Thyroid gland (tissue), 4 donors: Measurements from ENCODE around the gene USP5. TPM values are rescaled to one million over a fixed set of nuclear protein-coding genes. Genes with fewer than 3 reads are reported as not detected.

Experiments
- DNase-seq, 2 donors: peaks; one replicate each; pipeline ENCODE4 v3.0.0-alpha.2; 2019
- H3K27ac ChIP-seq, 3 donors: fragments of 200-600 bp; sonication (generic); 1 replicate in 2 of 3; 2 replicates in 1 of 3; pipeline ENCODE4 v1.5.1; 2016 to 2019; ENCODE audit warnings: mild to moderate bottlenecking in 1 of 3, moderate library complexity in 1 of 3
- H3K27me3 ChIP-seq: fragments of 200-600 bp; sonication (generic); one replicate; pipeline ENCODE4 v1.5.1; 2019
- H3K36me3 ChIP-seq, 2 donors: fragments of 200-600 bp; sonication (generic); one replicate each; pipeline ENCODE4 v1.5.1; 2016 to 2019
- H3K4me1 ChIP-seq, 2 donors: fragments of 200-600 bp; sonication (generic); one replicate each; pipeline ENCODE4 v1.5.1; 2017 to 2019
- H3K4me3 ChIP-seq, 3 donors: fragments of 200-600 bp; sonication (generic); replicated peaks in 1 of 3; 1 replicate in 2 of 3; 2 replicates in 1 of 3; pipeline ENCODE4 v1.5.1; 2016; ENCODE audit warnings: mild to moderate bottlenecking in 1 of 3
- H3K9me3 ChIP-seq: fragments of 200-600 bp; sonication (generic); one replicate; pipeline ENCODE4 v1.5.1; 2017
- POLR2A ChIP-seq, 2 donors: fragments of 450-650 bp; IDR thresholded peaks; one replicate each; pipeline ENCODE4 v1.6.1; 2017; ENCODE audit warnings: antibody characterized with exemption in 2 of 2, mild to moderate bottlenecking in 2 of 2, moderate library complexity in 1 of 2
- WGBS, 2 donors: methylation state at CpG; one replicate each; pipeline ENCODE4 v1.1.5; 2017; 5-methylcytosine and 5-hydroxymethylcytosine counted together
- intact Hi-C: fragments of 100-400 bp; cut with DNase I; formaldehyde crosslinking; loops from one replicate; pipeline ENCODE4 v1.15.1; 2023
- total RNA-seq, 4 donors: library from RNA; depleted of rRNA; stranded (reverse); fragments of >200 nt; gene quantifications; one replicate each; pipeline ENCODE4 v1.2.3, GENCODE V29; 2016
- TF ChIP-seq, protein P1 (sequence below), 6 experiments: fragments of 200-600 bp in 3 of 6; fragments of 450-650 bp in 3 of 6; sonication (generic) in 3 of 6; IDR thresholded peaks; one replicate each; pipeline ENCODE4 v1.5.1; 2016 to 2019; ENCODE audit warnings: antibody characterized with exemption in 6 of 6, mild to moderate bottlenecking in 2 of 6, inconsistent platforms in 1 of 6, moderate library complexity in 1 of 6

The USP5 gene
- total RNA-seq, 4 donors from 2014 or later, result 34.7 to 68.6 (median 58.9) TPM

DNA sequence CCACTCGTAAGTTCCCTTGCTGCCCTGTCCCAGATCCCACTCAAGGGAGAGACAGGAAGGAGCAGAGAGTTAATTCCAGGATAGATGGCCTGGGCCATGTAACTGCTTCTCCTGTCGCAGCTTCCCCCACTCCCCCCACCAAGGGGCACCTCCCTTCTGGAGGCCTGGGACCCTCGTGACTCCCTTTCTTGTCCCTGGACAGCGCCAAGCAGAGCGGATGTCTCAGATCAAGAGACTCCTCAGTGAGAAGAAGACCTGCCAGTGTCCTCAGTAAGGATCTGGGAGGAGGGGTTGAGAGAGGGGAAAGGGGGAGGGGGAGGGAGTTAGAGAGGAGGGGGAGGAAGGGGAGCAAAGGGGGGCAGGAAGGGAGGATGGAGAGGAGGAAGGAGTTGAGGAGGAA lies 33.3 kb upstream of the USP5 start:
- no peak overlapping the region for H3K27ac ChIP-seq
- intact Hi-C loops, result no loop called here
- no peak for TF ChIP-seq POLR2A (IDR thresholded peaks at IDR 0.05)
- TF ChIP-seq, protein P1, sequence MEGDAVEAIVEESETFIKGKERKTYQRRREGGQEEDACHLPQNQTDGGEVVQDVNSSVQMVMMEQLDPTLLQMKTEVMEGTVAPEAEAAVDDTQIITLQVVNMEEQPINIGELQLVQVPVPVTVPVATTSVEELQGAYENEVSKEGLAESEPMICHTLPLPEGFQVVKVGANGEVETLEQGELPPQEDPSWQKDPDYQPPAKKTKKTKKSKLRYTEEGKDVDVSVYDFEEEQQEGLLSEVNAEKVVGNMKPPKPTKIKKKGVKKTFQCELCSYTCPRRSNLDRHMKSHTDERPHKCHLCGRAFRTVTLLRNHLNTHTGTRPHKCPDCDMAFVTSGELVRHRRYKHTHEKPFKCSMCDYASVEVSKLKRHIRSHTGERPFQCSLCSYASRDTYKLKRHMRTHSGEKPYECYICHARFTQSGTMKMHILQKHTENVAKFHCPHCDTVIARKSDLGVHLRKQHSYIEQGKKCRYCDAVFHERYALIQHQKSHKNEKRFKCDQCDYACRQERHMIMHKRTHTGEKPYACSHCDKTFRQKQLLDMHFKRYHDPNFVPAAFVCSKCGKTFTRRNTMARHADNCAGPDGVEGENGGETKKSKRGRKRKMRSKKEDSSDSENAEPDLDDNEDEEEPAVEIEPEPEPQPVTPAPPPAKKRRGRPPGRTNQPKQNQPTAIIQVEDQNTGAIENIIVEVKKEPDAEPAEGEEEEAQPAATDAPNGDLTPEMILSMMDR (IDR thresholded peaks at IDR 0.05), result no peak
- no peaks in the 10 kb centered on the region for H3K36me3 ChIP-seq
- WGBS, 2 donors, result 65 to 80% methylated on average over 5 of the region's 5 CpGs
- DNase-seq, result no peak
- H3K27me3 ChIP-seq, result no peaks in the 10 kb centered on the region
- no peaks in the 10 kb centered on the region for H3K9me3 ChIP-seq
- H3K4me3 ChIP-seq, result no peak overlapping the region
- H3K4me1 ChIP-seq, result peaks cover 0 to 12% of the 10 kb centered on the region in 2 donors

DNA sequence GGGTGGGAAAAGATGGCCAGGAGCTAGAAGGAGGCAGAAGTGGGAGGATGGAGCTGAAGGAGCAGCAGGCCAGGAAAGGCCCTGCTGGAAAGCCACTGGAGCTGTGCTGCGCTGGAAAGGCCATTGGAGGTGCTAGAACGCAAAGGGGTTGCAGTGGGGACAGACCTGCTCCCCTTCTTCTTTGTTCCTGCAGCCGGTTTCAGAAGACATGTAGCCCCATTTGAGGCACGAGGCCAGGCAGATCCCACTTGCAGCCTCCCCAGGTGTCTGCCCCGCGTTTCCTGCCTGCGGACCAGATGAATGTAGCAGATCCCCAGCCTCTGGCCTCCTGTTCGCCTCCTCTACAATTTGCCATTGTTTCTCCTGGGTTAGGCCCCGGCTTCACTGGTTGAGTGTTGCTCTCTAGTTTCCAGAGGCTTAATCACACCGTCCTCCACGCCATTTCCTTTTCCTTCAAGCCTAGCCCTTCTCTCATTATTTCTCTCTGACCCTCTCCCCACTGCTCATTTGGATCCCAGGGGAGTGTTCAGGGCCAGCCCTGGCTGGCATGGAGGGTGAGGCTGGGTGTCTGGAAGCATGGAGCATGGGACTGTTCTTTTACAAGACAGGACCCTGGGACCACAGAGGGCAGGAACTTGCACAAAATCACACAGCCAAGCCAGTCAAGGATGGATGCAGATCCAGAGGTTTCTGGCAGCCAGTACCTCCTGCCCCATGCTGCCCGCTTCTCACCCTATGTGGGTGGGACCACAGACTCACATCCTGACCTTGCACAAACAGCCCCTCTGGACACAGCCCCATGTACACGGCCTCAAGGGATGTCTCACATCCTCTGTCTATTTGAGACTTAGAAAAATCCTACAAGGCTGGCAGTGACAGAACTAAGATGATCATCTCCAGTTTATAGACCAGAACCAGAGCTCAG lies 32.6 kb upstream of the USP5 start:
- Histone ChIP-seq H3K4me1 (peaks cover 0 to 12% of the 10 kb centered on the region in 2 donors), H3K36me3 (no peaks in the 10 kb centered on the region), H3K27me3 (no peaks in the 10 kb centered on the region), H3K27ac (no peak overlapping the region), H3K9me3 (no peaks in the 10 kb centered on the region), H3K4me3 (no peak overlapping the region)
- 83 to 86% methylated on average over 11 to 12 of the region's 13 CpGs for WGBS, 2 donors
- TF ChIP-seq, protein P1 (IDR thresholded peaks at IDR 0.05), result no peak
- no peak for TF ChIP-seq POLR2A (IDR thresholded peaks at IDR 0.05)
- no peak for DNase-seq
- intact Hi-C loops, result no loop called here

DNA sequence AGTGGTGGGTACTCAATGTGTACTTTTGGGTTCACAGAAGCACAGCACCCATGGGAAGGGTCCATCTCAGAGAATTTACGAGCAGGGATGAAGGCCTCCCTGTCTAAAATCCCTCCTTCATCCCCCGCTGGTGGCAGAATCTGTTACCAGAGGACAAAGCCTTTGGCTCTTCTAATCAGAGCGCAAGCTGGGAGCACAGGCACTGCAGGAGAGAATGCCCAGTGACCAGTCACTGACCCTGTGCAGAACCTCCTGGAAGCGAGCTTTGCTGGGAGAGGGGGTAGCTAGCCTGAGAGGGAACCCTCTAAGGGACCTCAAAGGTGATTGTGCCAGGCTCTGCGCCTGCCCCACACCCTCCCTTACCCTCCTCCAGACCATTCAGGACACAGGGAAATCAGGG lies 31.8 kb upstream of the USP5 start:
- Histone ChIP-seq H3K27me3 (no peaks in the 10 kb centered on the region), H3K4me1 (peaks cover 0 to 12% of the 10 kb centered on the region in 2 donors), H3K27ac (no peak overlapping the region), H3K9me3 (no peaks in the 10 kb centered on the region), H3K4me3 (no peak overlapping the region), H3K36me3 (no peaks in the 10 kb centered on the region)
- TF ChIP-seq POLR2A (IDR thresholded peaks at IDR 0.05), result no peak
- TF ChIP-seq, protein P1 (IDR thresholded peaks at IDR 0.05), result no peak
- WGBS, 2 donors, result 80 to 81% methylated on average over 4 to 5 of the region's 5 CpGs
- intact Hi-C loops, result no loop called here
- DNase-seq, result no peak

DNA sequence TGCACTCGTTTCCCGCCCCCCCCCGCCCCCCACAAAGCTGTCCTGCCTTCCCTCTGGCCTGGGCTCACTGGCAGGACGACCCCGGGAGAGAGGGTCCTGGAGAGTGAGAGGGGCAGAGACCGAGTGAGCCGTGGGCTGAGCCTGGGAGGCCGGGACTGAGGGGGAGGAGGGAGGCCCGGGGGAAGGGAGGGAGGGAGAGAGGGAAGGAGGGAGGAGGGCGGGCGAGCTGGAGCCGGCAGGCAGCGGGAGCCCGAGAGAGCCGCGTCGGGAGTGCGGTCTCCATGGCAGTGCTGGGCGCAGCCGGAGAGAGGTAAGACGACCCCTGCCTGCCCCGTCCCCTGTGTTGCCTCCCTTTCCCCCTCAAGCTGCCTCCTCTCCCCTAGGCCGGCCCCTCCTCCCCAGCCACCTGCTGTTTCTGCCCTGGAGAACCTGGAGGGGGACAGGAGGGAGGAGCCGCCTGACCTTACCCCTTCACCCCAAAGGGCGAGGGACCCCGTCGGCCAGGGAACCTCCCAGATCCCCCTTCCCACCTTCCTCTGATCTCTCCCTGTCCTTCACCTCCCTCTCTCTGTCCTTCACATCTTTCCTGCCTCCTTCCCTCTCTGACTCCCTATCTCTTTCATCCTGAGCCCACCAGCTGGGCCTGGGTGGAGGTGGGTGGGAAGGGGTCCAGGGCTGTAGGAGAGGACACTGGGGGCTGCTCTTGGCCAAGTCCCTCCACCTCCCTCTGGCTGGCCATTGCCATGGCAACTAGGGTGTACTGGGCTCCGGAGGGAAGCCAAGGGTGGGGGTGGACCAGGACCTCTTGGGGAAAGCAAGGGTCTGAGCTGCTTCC lies 30.1 kb upstream of the USP5 start, which contains the start of gene GPR162:
GPR162 (plus strand) TSS at position 231 of the 835 bp plus-strand sequence. CDS start 2,078 bp downstream, outside the sequence.
- no peaks in the 10 kb centered on the region for H3K27me3 ChIP-seq
- H3K36me3 ChIP-seq, result no peaks in the 10 kb centered on the region
- no peak within 1 kb of the TSS for H3K27ac ChIP-seq
- WGBS, 2 donors, result 2 to 8% methylated on average over 10 to 23 of the region's 28 CpGs
- TF ChIP-seq, protein P1 (IDR thresholded peaks at IDR 0.05), result no peak
- TF ChIP-seq POLR2A (IDR thresholded peaks at IDR 0.05), result no peak
- H3K4me3 ChIP-seq, result peak within 1 kb of the TSS in 1 of 3 donors; percentile 34
- DNase-seq, result peak; percentile 32 to 49
- intact Hi-C loops, result no loop called here
- H3K9me3 ChIP-seq, result no peaks in the 10 kb centered on the region
- H3K4me1 ChIP-seq, result peaks cover 0 to 12% of the 10 kb centered on the region in 2 donors
